Esophagus muscularis mucosa (tissue), 4 donors: ENCODE results near the gene NRP1.

Source experiments
- CTCF ChIP-seq, 3 experiments: fragments of 200-600 bp in 2 of 3; fragments of 450-650 bp in 1 of 3; sonication (generic) in 2 of 3; IDR thresholded peaks; one replicate each; pipeline ENCODE4 v1.5.1; 2017 to 2019; ENCODE audit warnings: antibody characterized with exemption in 3 of 3, mild to moderate bottlenecking in 2 of 3, moderate library complexity in 1 of 3
- EP300 ChIP-seq: sonication (generic); formaldehyde crosslinking; IDR thresholded peaks from one replicate; pipeline ENCODE4 v1.6.1; 2017; ENCODE audit warnings: antibody characterized with exemption
- POLR2A ChIP-seq: fragments of 450-650 bp; IDR thresholded peaks from one replicate; pipeline ENCODE4 v1.6.1; 2017; ENCODE audit warnings: antibody characterized with exemption, moderate library complexity, mild to moderate bottlenecking, low read depth

GRCh38 chr10:33209802-33210201 lies 124.7 kb downstream of the NRP1 start:
- no peak for TF ChIP-seq CTCF (IDR thresholded peaks at IDR 0.05)
- no peak for TF ChIP-seq EP300
- no peak for TF ChIP-seq POLR2A
